HG02798 (cell line): ENCODE data around the gene TMEM151A.

ENCODE experiments used
- ATAC-seq: cut with Tn5 transposase; IDR thresholded peaks from one replicate; pipeline ENCODE4 v1.9.1; 2021; ENCODE audit warnings: mild to moderate bottlenecking; ENCODE audit not compliant: unreplicated experiment, poor library complexity

Gene TMEM151A

DNA sequence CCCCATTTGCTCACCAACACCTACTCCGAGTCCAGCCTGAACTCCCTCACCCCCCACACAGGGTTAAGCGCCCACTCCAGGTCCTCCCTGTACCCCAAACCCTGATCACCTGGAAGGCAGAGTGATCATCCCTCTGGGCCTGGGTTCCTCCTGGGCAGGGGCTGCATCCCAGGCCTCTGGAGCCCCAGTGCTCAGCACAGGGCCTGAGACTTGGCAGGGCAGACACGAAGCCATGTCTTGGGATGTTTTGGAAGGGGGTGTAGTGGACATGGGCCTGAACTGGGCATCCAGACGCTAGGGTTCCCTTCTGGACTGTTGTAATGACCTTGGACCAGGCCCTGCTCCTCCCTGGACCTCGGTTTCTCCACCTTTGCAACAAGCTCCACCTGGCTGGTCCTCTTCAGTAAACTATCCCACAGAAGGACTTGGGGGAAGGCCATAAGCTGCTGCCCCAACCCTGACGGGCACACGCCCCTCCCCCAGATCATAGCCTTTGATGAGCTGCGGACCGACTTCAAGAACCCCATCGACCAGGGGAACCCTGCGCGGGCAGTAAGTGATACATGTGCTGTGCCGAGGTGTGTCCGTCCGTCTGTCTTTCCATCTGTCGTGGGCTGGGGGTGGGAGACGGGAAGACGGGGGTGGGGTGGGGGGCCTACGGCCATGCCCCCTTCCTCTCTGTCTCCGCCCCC lies 9.8 kb upstream of the TMEM151A start:
- no peak for ATAC-seq

DNA sequence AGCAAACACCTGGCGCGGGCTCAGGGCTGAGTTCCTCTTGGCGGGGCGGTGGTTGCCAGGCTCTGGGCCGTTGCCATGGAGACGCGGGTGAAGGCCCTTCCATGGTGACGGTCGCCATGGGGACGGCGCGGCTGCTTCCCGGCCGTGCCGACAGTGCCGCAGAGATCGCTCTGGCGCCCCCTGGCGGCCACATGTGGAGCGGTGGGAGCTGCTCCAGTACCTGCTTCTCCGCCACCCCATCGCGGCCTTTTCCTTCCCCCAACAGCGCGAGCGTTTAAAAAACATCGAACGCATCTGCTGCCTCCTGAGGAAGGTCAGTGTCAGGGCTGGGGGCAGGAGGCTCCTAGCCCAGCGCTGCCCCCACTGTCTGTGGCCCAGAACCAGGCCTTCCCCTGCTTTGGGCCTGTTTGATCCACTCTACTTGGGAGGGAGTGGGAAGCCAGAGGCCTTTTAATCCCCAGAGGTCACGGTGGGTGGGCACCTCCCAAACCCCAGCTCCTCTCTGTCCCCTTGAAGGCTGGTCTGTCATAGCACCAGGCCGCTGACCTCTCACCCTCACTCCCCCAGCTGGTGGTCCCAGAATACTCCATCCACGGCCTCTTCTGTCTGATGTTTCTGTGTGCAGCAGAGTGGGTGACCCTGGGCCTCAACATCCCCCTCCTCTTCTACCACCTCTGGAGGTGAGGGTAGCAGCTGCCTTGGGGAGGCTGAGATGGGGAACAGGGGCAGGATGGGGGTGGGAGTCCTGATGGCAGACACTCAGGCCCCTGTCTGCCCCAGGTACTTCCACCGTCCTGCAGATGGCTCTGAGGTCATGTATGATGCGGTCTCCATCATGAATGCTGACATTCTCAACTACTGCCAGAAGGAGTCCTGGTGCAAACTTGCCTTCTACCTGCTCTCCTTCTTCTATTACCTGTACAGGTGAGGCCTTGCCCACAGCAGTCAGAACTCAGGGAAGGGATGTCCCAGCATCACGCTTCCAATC lies 8.9 kb upstream of the TMEM151A start:
- peak; percentile 90 for ATAC-seq

DNA sequence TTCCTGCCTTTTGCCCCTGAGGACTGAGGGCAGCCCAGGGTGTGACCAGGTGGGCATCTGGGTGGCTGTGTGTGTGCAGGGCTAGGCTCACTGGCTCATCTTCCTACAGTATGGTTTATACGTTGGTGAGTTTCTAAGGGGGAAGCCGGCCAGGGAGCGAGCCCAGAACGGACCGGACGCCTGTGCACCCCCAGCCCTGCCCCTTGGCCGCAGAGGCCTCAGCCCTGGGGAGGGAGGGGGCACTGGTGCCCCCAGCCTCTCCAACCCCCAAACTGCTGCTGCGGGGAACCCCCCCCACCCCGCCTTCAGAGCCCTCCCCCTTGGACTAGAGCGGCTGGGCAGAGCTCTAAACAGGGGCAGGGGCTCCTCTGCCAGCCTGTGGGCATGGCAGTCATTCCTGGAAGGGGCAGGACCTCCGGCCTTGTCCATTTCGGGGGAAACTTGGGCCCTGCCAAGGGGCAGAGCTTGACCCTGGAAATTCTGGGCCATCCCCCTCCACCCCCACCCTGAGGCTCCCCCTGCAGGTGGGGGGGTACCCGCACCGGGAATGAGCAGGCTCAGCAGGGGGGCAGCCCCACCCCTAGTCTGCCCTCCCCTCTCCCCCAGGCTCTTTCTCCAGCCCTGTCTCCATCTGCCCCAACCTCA lies 8.1 kb upstream of the TMEM151A start:
- ATAC-seq: no peak

- ATAC-seq: no peak
These were observed 7.1 kb upstream of the TMEM151A start for GRCh38 chr11:66284526-66285078.

GRCh38 chr11:66285250-66285947 lies 6.3 kb upstream of the TMEM151A start:
- ATAC-seq: no peak

GRCh38 chr11:66286699-66287098 lies 5.0 kb upstream of the TMEM151A start:
- ATAC-seq: no peak

GRCh38 chr11:66287211-66287888 lies 4.3 kb upstream of the TMEM151A start:
- ATAC-seq: no peak

DNA sequence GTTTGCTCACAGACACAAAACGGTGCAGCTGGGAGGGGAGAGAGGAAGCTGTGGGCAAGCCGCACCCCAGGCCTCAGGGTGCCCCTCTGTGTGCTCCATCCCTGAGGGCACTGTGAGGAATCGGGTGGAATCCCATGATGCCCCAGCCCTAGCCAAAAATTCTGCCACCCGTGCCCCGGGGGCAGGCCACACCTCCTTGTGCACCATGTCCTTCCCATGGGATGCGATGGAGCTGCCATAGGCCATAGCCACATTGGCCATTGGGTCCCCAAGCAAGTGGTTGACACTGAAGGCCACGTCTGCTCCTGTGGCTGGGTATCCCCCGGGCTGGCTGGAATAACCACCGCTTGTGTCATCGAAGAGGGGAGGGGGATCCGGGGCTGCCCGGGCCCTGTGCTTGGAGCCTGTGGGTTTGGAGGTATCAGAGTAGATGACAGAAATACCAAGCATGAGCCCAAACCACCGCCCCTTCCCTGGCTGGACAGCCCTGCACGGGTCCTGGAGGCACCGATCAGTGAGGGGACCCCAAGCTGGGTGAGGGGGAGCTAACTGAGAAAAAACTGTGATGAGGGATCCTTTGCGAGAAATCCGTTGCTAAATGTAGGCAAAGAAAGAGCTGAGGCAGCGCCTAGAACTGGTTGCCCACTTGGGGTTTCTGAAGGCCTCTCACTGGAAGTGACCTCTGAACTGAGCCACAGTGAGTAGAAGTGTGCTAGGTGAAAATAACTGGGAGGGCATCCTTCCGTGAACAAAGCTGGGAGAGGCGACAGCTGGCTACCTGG lies 3.6 kb upstream of the TMEM151A start:
- ATAC-seq: no peak

DNA sequence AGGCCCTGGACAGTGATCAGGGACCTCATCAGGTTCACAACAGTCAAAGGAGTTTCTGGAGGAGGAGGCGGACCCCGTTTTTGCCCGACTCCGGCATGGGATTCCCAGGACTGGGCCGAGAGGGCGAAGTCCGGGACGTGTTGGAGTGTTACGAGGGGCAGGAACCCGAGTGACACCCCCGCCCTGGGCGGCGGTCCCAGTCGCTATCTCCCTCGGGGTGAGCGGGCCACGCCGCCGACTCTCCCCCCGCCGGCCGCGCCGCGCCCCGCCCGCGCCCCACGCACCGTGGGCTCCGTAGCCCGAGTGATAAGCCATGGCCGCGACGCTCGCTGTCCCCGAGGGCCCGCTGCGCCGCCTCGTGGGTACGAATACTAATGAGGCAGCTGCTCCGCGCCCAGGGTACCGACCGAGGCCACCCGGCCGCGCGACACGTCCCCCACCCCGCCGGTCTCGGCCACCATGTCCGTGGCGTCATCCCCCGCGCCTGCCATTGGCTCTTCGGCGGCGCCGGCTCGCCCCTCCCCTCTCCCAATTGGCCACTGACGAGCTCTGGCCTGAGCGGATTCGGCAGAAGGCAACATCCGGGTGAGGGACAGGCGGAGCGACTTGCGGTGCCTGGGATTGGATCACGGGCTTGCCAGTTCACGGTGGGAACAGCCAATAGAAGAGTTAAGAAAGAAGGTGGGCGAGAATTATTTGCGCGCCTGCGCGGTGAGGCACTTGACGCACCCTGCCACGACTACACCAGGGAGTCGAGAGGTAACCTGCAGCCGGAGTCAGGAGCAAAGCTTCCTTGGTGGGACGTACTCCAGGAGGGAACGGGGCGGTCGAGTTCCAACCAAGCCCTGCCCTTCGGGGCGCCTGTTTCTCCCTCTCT lies 2.8 kb upstream of the TMEM151A start, which contains the start of gene YIF1A:
TSS of gene YIF1A (minus strand) at position 473 of the 877 bp plus-strand sequence. CDS start at position 315, 158 bp downstream.
- peak; percentile 93 for ATAC-seq

- ATAC-seq: peak; percentile 34
These were observed 2.0 kb upstream of the TMEM151A start for GRCh38 chr11:66289548-66290329.

GRCh38 chr11:66290330-66290621 lies 1.4 kb upstream of the TMEM151A start:
- no peak for ATAC-seq

DNA sequence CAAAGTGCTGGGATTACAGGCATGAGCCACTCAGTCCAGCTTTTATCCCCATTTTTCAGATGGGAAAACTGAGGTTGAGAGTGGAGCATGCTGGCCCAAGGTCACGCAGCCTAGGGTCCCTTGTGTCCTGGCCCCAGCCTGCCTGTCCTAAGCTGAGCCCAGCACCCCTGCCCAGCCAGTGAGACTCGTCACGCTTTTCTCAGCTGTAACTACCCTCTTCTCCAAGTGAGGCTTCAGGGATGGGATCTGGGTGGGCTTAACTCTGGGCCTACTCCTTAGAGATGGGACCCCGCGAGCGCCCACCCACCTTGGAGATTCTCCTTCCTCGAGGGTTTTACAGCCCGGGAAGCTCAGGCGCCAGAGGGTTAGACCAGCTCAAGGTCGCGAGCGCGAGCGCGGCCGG lies 390 bp upstream of the TMEM151A start:
- ATAC-seq: no peak

DNA sequence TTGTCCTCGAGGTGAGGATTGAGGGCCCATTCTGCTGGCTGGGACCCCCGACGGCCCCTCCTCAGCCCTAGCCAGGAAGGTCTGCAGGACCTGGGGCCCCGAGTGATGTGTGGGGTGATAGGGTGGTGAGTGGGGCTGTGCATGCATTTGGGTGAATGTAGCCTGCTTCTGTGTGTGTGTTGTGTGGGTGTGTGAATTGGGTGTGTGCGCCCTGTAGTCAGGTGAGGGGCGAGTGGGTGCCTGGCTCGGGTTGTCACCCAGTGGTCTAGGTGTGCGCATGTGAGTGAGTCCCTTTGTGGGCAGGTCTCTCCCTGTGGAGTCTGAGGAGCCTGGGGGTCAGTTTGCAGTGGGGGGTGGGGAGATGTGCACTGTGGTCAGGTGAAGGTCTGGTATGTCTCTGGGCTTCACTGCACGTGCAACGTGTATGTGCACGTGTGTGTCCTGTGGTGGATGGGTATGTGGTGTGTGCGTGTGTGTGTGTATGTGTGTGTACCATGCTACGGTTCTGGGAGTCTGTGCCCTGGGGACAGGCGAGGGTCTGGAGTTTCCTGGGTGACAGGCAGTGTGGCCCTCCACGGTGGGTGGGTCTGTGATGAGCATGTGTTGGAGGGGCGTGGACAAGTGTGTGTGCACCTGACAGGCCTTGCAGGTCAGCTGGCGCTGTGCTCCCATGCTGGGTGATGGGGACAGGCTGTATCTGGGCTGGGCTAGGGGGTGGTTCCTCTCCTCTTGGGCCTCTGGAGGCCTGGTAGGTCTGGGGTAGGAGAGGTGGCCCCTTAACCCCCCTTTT lies 1.0 kb downstream of the TMEM151A start:
- no peak for ATAC-seq

DNA sequence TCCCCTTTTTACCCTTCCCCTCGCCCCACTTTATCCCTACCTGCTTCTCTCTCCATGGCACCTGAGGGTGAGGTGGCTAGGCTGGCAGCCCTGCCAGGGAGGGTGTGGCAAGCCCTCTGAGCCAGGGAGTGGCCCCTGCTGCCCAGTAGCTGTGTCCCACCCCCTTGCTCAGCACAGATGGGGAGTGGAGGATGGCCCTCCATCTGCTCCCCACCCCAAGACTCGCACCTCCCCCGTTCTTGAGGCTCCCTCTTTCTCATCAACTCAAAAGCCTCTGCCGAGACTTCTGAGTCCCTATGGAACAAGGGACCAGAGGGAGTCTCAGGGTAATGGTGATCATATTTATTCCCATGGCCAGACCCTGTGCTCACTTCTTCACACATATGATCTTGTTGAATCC lies 1.7 kb downstream of the TMEM151A start:
- no peak for ATAC-seq

GRCh38 chr11:66293777-66294625 lies 2.3 kb downstream of the TMEM151A start:
- ATAC-seq: no peak
